HepG2 (cell line): Measurements from ENCODE around the gene ZCCHC24. TPM values are rescaled to one million over a fixed set of nuclear protein-coding genes. Genes with fewer than 3 reads are reported as not detected.

Source experiments
- ATAC-seq: fragments of 200-7000 bp; cut with Tn5 transposase; 3 replicates; pipeline ENCODE4 v1.9.1; 2020; ENCODE audit warnings: mild to moderate bottlenecking, moderate library complexity
- BruUV-seq: library from RNA; stranded (reverse); fragments of 400-500 nt; replicated peaks from 2 replicates; lab custom pipeline; 2021; lab: Mats Ljungman, UMichigan
- CTCF ChIA-PET: fragments of 300-600 bp; formaldehyde crosslinking; extraction: SDS; loops from one replicate; lab custom pipeline; 2021; ENCODE audit warnings: low total read pairs, inconsistent platforms, low intra/inter-chr PET ratio; lab: Yijun Ruan, JAX
- POLR2A ChIA-PET: fragments of 350-600 bp; sonication (Branson Sonifier 250); formaldehyde crosslinking; loops from one replicate; lab custom pipeline; 2020; ENCODE audit warnings: antibody characterized with exemption, inconsistent platforms; lab: Yijun Ruan, JAX
- DNase-seq: peaks from one replicate; pipeline ENCODE4 v3.0.0-alpha.2; 2015; ENCODE audit warnings: low spot score
- FAIRE-seq: peaks from 3 replicates; lab custom pipeline; 2011; peaks lifted over from hg19 to GRCh38; lab: Jason Lieb, UNC
- H2AFZ ChIP-seq: one replicate; pipeline ENCODE4 v1.6.1; 2011; ENCODE audit warnings: low read length, inconsistent platforms
- H3K27ac ChIP-seq: fragments of 300-600 bp; 3 replicates; pipeline ENCODE4 v1.8.0; 2011; ENCODE audit warnings: mixed run types, mild to moderate bottlenecking, mixed read lengths, low read length, inconsistent platforms; ENCODE audit not compliant: insufficient read depth; ENCODE audit errors: extremely low read length
- H3K27me3 ChIP-seq, 2 experiments: fragments of 200-600 bp in 1 of 2; 2 replicates in 1 of 2; 3 replicates in 1 of 2; pipeline versions ENCODE4 v1.6.0 to v1.8.0; 2011; ENCODE audit warnings: low read length in 2 of 2, mild to moderate bottlenecking in 2 of 2, moderate library complexity in 2 of 2, inconsistent platforms in 1 of 2; ENCODE audit not compliant: insufficient read depth in 2 of 2, control insufficient read depth in 1 of 2
- H3K36me3 ChIP-seq, 2 experiments: fragments of 200-600 bp in 1 of 2; replicated peaks in 1 of 2; 2 replicates in 1 of 2; 3 replicates in 1 of 2; pipeline versions ENCODE4 v1.5.1 to v1.8.0; 2011; ENCODE audit warnings: low read length in 2 of 2, inconsistent platforms in 1 of 2; ENCODE audit not compliant: insufficient read depth in 2 of 2, control insufficient read depth in 1 of 2
- H3K4me1 ChIP-seq: 2 replicates; pipeline ENCODE4 v1.5.1; 2012; ENCODE audit warnings: low read length, inconsistent platforms; ENCODE audit not compliant: insufficient read depth
- H3K4me2 ChIP-seq: 2 replicates; pipeline ENCODE4 v1.6.0; 2011; ENCODE audit warnings: low read depth, low read length, inconsistent platforms
- H3K4me3 ChIP-seq, 3 experiments: fragments of 200-600 bp in 1 of 3; sonication (generic), shearing (Covaris generic) in 1 of 3; replicated peaks in 1 of 3; 2 replicates each; pipeline ENCODE4 v1.5.1; 2011 to 2016; ENCODE audit warnings: low read length in 3 of 3, inconsistent platforms in 2 of 3, low read depth in 2 of 3, mild to moderate bottlenecking in 2 of 3, control low read depth in 1 of 3, mixed read lengths in 1 of 3; ENCODE audit not compliant: insufficient read depth in 1 of 3
- H3K79me2 ChIP-seq: one replicate; pipeline ENCODE4 v1.6.1; 2011; ENCODE audit warnings: low read length, inconsistent platforms; ENCODE audit not compliant: insufficient read depth
- H3K9ac ChIP-seq: 2 replicates; pipeline ENCODE4 v1.6.0; 2011; ENCODE audit warnings: mild to moderate bottlenecking, low read depth, low read length, inconsistent platforms; ENCODE audit not compliant: insufficient read depth
- H3K9me3 ChIP-seq: 2 replicates; pipeline ENCODE4 v1.5.1; 2012; ENCODE audit warnings: mild to moderate bottlenecking, low read length
- H4K20me1 ChIP-seq: 2 replicates; pipeline ENCODE4 v1.6.0; 2011; ENCODE audit warnings: inconsistent platforms, mild to moderate bottlenecking, low read length, moderate library complexity; ENCODE audit not compliant: insufficient read depth
- ATF3 ChIP-seq: sonication (generic); formaldehyde crosslinking; IDR thresholded peaks from 2 replicates; pipeline ENCODE4 v1.4.0; 2020; ENCODE audit warnings: missing genetic modification reagents
- GATAD1 ChIP-seq: IDR thresholded peaks from 2 replicates; pipeline ENCODE4 v1.6.1; 2016; ENCODE audit warnings: missing genetic modification reagents, missing compliant biosample characterization
- HNRNPLL ChIP-seq: fragments of 200-400 bp; formaldehyde crosslinking; IDR thresholded peaks from 2 replicates; pipeline ENCODE4 v1.6.1; 2017; ENCODE audit warnings: mild to moderate bottlenecking, low read depth, low read length; ENCODE audit not compliant: poor library complexity, severe bottlenecking
- HOXA3 ChIP-seq: sonication (generic); formaldehyde crosslinking; IDR thresholded peaks from 2 replicates; pipeline ENCODE4 v1.5.0; 2020; ENCODE audit warnings: missing genetic modification reagents
- SOX13 ChIP-seq, 3 experiments: fragments of 450-650 bp in 1 of 3; sonication (generic) in 1 of 3; formaldehyde crosslinking in 1 of 3; IDR thresholded peaks in 2 of 3; conservative IDR thresholded peaks in 1 of 3; 2 replicates each; pipeline versions ENCODE4 v1.5.0 to v1.6.1; 2016 to 2020; ENCODE audit warnings: antibody characterized with exemption in 1 of 3, mild to moderate bottlenecking in 1 of 3, missing compliant biosample characterization in 1 of 3, missing genetic modification reagents in 1 of 3, moderate library complexity in 1 of 3
- ZNF3 ChIP-seq: IDR thresholded peaks from 2 replicates; pipeline ENCODE4 v1.7.0; 2017; ENCODE audit warnings: inconsistent platforms
- WGBS: methylation state at CpG from one replicate; pipeline ENCODE4 v1.1.6; 2017; ENCODE audit warnings: low lambda C conversion rate; 5-methylcytosine and 5-hydroxymethylcytosine counted together
- in situ Hi-C: cut with HindIII; loops from 2 replicates; pipeline ENCODE4 v1.10.0; 2017; ENCODE audit warnings: low pct_unique_long_range_greater_than_20kb; ENCODE audit not compliant: extremely low pct_ligation_motif_present
- intact Hi-C: fragments of 100-400 bp; cut with micrococcal nuclease; formaldehyde crosslinking; loops from one replicate; pipeline ENCODE4 v1.10.0; 2022; ENCODE audit not compliant: unreplicated experiment
- polyA plus RNA-seq, 8 experiments: library from polyadenylated mRNA; depleted of rRNA in 3 of 8; stranded (reverse) in 7 of 8; unstranded in 1 of 8; fragments of >200 nt; fragmentation: Illumina TruSeq in 4 of 8; extraction: Trizol in 4 of 8; gene quantifications; 2 replicates each; pipeline versions ENCODE4 v1.2.1 to v1.2.3, GENCODE V29; 2011 to 2016; ENCODE audit warnings: low read depth in 4 of 8, missing spikeins in 1 of 8, mixed read lengths in 1 of 8; ENCODE audit not compliant: insufficient read depth in 1 of 8
- total RNA-seq, 5 experiments: library from RNA; depleted of rRNA; stranded (reverse); fragments of >200 nt; fragmentation: Illumina TruSeq; extraction: Trizol; gene quantifications; 2 replicates each; pipeline ENCODE4 v1.2.3, GENCODE V29; 2016; ENCODE audit warnings: low read depth in 1 of 5
- TF ChIP-seq, protein P1 (sequence below): sonication (generic); formaldehyde crosslinking; conservative IDR thresholded peaks from 2 replicates; pipeline ENCODE4 v1.8.1; 2023; ENCODE audit warnings: missing genetic modification reagents
- TF ChIP-seq, protein P2 (sequence below): sonication (generic); formaldehyde crosslinking; IDR thresholded peaks from 2 replicates; pipeline ENCODE4 v1.8.1; 2023; ENCODE audit warnings: mild to moderate bottlenecking, missing genetic modification reagents

ZCCHC24 gene
- total and polyA plus RNA-seq, 2 of the 13 experiments (the other 11 are each of a cell fraction or from before 2014, with no cell fraction given) = 3.1 to 7.9 TPM

DNA sequence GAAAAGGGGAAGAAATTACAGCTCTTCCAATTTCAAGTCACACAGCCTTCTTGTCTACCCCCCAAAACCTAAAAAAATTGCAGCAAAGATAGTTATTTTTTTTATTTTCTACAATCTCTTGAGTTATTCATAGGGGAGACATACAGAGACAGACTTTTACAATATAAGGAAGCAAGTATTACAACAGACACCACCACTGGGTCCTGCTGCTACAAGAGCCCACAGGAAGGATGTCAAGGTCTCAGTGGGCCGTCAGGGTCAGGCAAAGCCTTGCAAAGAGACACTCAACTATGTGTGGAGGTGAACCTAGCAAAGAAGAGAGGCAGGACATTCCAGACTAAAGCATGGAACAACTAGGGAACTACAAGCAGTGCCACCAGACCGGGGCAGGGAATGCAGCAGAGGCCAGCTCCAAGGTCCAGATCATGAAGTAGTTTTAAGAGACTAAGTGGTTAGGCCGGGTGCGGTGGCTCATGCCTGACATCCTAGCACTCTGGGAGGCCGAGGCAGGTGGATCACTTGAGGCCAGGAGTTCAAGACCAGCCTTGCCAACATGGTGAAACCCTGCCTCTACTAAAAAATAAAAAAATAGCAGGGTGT lies 28.2 kb upstream of the ZCCHC24 start:
- Histone ChIP-seq H3K9me3 (no peaks in the 10 kb centered on the region), H2AFZ (no peak overlapping the region), H3K4me1 (peaks cover 14% of the 10 kb centered on the region), H3K9ac (no peak overlapping the region), H3K79me2 (no peaks in the 10 kb centered on the region), H4K20me1 (no peaks in the 10 kb centered on the region), H3K4me3 (no peak overlapping the region), H3K4me2 (peak overlapping the region; percentile 33; the same call in 1 of the 2 replicates), H3K36me3 (no peaks in the 10 kb centered on the region)
- ChIA-PET POLR2A (no interaction called here), CTCF (no interaction called here)
- intact Hi-C loops = no loop called here
- DNase-seq (no peak), ATAC-seq (no peak; the same call in 1 of the 3 replicates)
- in situ Hi-C loops = no loop called here
- BruUV-seq = no TSS peak
- WGBS = 40% methylated on average over 5 of the region's 5 CpGs
- TF ChIP-seq ATF3 (CRISPR knock-in tag) (no peak), SOX13 (IDR thresholded peaks at IDR 0.05) (no peak), SOX13 (CRISPR knock-in tag; conservative IDR thresholded peaks at IDR 0.05 in 1 of 2, IDR thresholded peaks at IDR 0.05 in 1 of 2) (no peak), GATAD1 (no peak), HOXA3 (CRISPR knock-in tag) (no peak), HNRNPLL (no peak), ZNF3 (CRISPR knock-in tag) (no peak)
- TF ChIP-seq, protein P1, sequence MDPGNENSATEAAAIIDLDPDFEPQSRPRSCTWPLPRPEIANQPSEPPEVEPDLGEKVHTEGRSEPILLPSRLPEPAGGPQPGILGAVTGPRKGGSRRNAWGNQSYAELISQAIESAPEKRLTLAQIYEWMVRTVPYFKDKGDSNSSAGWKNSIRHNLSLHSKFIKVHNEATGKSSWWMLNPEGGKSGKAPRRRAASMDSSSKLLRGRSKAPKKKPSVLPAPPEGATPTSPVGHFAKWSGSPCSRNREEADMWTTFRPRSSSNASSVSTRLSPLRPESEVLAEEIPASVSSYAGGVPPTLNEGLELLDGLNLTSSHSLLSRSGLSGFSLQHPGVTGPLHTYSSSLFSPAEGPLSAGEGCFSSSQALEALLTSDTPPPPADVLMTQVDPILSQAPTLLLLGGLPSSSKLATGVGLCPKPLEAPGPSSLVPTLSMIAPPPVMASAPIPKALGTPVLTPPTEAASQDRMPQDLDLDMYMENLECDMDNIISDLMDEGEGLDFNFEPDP (CRISPR knock-in tag) = no peak
- TF ChIP-seq, protein P2, sequence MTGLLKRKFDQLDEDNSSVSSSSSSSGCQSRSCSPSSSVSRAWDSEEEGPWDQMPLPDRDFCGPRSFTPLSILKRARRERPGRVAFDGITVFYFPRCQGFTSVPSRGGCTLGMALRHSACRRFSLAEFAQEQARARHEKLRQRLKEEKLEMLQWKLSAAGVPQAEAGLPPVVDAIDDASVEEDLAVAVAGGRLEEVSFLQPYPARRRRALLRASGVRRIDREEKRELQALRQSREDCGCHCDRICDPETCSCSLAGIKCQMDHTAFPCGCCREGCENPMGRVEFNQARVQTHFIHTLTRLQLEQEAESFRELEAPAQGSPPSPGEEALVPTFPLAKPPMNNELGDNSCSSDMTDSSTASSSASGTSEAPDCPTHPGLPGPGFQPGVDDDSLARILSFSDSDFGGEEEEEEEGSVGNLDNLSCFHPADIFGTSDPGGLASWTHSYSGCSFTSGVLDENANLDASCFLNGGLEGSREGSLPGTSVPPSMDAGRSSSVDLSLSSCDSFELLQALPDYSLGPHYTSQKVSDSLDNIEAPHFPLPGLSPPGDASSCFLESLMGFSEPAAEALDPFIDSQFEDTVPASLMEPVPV (CRISPR knock-in tag) = no peak
- TF ChIP-seq, all 625 proteins: peak for 0
- Histone ChIP-seq H3K27ac (no peak overlapping the region), H3K27me3 (peaks cover 0 to 8% of the 10 kb centered on the region in 2 experiments; a peak in 1 of 5 replicates)
- FAIRE-seq = no peak
